GM12865 (cell line): ENCODE data around the gene SLC49A3.
A peak's percentile ranks its signal among the peaks of the same experiment; 100 is the strongest.
"Not testable (repeated sequence)": the region's sequence is repeated elsewhere in the genome, so short reads cannot be mapped to it uniquely, and the experiment has no call there.

Experiments used
- DNase-seq: peaks from one replicate; pipeline ENCODE4 v3.0.0; 2010; ENCODE audit warnings: low read depth
- H3K4me3 ChIP-seq: 2 replicates; pipeline ENCODE4 v1.5.1; 2011; ENCODE audit warnings: mild to moderate bottlenecking, low read depth, low read length, control low read depth
- TF ChIP-seq, protein P1 (sequence below): IDR thresholded peaks from 2 replicates; pipeline ENCODE4 v1.5.1; 2011; ENCODE audit warnings: low read length, control low read depth, low read depth, inconsistent platforms; ENCODE audit not compliant: insufficient read depth; ENCODE audit errors: missing control alignments

The SLC49A3 gene

DNA sequence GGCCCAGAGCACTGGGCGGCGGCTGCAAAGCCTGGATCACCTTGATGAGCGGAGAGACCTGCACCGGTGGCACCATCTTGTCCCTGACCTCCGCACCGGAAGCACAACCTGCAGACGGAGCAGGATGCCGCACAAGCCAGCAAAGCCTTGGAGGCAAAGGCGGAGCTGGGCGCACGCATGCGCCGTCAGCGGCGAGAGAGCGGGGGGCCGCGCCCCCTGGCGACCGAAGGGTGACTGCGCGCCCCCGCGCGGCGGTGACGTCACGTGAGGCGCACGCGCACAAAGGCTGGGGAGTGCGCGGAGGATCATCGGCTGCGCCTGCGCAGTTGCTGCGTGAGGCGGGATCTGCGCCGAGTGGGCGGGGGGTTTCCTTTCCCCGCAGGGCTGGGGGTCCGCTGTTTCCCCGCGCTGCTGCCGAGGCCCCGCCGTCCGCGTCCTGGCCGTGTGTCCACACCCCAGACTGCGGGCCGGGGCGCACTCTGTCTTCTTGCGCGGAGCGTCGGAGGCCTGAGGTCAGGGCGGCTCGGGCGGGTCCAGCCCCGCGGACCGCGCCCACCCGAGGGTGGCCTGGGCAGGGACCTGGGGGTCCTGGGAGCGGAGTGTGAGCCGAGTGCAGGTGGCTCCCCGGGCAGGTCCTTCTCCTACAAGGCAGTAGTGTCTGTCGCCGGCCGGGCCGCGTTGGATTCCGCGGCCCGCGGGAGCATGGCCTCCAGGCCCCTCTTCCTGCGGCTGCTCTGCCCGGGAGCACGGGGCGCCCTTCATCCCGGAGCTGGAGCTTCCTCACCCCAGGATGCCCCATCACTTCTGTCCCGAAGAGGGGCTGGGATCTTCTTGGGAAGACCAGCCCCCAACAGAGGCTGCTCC is 14.5 kb downstream of the SLC49A3 start, which contains the start of the genes ATP5ME and MYL5:
TSS of gene ATP5ME (minus strand) at position 105 of the 864 bp plus-strand sequence. CDS start at position 76, 29 bp downstream.
TSS of gene MYL5 (plus strand) at position 371 of the 864 bp plus-strand sequence. CDS start 3,485 bp downstream, outside the sequence.
- DNase-seq: peak; percentile 98
- H3K4me3 ChIP-seq: peak within 1 kb of the TSS; percentile 88
- TF ChIP-seq, protein P1, sequence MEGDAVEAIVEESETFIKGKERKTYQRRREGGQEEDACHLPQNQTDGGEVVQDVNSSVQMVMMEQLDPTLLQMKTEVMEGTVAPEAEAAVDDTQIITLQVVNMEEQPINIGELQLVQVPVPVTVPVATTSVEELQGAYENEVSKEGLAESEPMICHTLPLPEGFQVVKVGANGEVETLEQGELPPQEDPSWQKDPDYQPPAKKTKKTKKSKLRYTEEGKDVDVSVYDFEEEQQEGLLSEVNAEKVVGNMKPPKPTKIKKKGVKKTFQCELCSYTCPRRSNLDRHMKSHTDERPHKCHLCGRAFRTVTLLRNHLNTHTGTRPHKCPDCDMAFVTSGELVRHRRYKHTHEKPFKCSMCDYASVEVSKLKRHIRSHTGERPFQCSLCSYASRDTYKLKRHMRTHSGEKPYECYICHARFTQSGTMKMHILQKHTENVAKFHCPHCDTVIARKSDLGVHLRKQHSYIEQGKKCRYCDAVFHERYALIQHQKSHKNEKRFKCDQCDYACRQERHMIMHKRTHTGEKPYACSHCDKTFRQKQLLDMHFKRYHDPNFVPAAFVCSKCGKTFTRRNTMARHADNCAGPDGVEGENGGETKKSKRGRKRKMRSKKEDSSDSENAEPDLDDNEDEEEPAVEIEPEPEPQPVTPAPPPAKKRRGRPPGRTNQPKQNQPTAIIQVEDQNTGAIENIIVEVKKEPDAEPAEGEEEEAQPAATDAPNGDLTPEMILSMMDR: peak; percentile 99

DNA sequence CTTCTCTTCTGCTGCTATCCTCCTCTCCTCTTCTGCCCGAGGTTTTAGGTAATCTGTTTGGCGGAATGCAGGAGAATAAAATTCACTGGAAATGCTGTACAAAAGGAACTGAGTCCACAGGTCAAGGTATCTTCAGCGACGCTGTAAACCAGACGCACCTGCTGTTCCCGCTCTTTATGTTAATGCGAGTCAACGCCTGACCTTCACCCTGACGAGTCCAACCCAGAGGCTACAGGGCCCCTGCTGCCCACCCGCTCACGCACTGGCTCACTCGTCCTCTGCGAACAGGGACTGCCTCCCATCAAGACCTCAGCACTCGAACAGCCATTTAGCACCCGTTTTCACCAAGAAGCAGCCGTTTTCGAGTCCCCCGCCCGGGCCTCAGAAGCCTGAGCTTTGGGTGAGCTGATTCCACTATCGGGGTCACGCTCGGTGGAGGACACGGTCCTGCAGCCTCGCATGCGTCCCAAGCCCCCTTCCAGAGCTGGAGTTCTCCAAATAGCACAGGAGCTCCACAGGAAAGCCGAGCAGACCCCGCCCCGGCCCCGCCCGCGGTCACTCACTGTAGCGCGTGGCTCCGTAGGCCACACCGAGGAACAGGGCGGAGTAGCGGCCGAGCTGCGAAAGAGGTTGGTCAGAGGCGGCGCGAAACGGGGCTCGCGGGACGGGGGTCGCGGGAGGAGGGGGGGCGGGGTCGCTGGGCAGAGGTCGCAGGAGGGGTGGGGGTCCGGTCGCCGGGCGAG is 15.4 kb downstream of the SLC49A3 start:
- no peak for DNase-seq
- TF ChIP-seq, protein P1: no peak
- H3K4me3 ChIP-seq: peak overlapping the region; percentile 72

DNA sequence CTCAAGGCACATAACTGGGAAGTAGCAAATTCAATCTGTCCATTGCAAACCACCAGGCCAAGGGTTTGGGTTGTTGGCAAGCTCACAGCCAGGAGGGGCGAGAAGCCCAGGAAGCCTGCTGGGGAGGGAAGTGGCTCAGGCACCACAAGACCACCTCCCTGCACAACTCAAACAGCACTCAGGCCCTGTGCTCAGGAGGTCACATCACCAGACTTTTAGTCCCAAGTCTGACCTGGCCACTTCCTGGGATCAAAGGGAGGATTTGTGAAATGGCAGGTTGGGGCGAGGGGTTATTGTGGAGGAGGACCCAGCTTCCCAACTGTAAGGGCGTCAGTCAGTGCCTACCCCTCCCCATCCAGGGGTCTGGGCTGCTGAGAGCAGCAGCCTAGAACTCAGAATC is 17.2 kb downstream of the SLC49A3 start:
- TF ChIP-seq, protein P1: no peak
- no peak overlapping the region for H3K4me3 ChIP-seq
- DNase-seq: no peak

DNA sequence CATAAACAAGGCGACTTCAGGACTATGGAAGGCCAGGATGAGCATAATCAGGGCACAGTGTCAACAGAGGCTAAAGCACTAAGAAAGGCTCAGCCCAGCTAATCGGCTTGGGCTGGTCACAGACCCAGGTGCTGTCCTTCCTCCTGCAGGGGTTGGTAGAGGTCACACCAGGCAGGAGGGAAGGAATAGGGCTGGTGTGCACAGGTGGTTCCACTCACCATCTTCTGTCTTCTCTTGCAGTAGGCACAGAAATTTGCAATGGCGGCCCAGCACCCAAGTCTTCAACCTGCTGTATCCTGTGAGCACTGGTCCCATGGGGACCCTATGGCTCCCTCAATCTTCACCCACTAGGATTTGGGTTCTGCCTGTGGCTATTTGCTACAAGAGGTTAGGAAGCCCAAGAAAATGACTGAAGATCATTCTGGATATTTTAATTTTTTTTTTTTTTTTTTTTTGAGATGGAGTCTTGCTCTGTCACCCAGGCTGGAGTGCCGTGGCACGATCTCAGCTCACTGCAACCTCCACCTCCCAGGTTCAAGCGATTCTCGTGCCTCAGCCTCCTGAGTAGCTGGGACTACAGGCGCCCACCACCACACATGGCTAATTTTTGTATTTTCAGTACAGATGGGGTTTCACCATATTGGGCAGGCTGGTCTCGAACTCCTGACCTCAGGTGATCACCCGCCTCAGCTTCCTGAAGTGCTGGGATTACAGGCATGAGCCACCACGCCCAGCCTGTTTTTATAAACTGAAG is 19.0 kb downstream of the SLC49A3 start:
- not testable (repeated sequence) for H3K4me3 ChIP-seq, DNase-seq

DNA sequence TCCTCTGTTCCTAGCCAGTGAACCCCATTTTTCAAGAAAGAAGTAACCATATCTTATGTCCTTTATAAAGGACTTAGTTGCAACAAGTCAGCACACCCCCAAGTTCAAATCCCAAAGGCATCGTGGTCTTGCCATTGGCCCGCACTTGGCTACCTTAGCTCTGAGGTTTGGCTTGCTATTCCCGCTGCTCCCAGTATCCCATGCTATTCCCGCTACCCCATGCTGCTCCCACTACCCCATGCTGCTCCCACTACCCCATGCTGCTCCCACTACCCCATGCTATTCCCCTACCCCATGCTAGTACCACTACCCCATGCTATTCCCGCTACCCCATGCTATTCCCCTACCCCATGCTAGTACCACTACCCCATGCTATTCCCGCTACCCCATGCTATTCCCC is 20.7 kb downstream of the SLC49A3 start:
- not testable (repeated sequence) for H3K4me3 ChIP-seq, DNase-seq

- no peak for DNase-seq
- TF ChIP-seq, protein P1: no peak
Measured at GRCh38 chr4:667545-667925, 21.4 kb downstream of the SLC49A3 start.

DNA sequence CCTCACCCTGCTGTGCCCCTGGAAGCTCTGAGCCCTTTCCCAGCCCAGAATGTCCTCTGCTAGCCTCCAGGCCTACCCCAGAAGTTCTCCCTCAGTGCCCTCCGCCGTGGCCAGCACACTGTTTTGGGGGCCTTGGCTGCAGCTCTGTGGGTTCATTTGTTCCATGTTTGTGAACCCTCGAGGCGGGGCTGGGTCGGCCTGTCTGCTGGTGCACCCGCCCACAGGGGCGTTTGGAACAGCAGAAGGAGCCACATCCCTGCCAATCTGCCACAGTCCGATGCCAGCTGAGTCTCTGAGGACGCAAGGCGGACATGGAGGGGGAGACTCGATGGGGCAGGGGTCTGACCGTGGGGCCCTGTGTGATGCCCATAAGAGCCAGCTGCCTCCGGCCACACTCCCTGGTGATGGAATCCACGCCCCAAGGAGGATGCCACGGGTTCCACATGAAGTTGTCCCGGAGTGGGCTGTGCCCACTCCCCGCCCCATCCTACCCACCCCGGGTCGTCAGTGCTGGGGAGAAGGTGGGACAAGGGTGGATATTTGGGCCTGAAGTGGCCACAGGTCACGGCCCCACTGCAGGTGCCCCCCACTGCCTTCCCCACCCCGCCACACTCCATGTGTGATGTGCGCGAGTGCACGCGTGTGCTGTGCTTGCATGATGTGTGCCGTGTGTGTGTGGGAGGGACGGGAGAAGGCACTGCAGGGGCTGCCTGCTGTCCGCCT is 22.0 kb downstream of the SLC49A3 start:
- H3K4me3 ChIP-seq: no peak overlapping the region
- no peak for DNase-seq
- TF ChIP-seq, protein P1: no peak

More at GRCh38 chr4:667545-667925, 21.4 kb downstream of the SLC49A3 start:
- H3K4me3 ChIP-seq: no peak overlapping the region
